ENCODE data around the gene SULT1A2.

DNA sequence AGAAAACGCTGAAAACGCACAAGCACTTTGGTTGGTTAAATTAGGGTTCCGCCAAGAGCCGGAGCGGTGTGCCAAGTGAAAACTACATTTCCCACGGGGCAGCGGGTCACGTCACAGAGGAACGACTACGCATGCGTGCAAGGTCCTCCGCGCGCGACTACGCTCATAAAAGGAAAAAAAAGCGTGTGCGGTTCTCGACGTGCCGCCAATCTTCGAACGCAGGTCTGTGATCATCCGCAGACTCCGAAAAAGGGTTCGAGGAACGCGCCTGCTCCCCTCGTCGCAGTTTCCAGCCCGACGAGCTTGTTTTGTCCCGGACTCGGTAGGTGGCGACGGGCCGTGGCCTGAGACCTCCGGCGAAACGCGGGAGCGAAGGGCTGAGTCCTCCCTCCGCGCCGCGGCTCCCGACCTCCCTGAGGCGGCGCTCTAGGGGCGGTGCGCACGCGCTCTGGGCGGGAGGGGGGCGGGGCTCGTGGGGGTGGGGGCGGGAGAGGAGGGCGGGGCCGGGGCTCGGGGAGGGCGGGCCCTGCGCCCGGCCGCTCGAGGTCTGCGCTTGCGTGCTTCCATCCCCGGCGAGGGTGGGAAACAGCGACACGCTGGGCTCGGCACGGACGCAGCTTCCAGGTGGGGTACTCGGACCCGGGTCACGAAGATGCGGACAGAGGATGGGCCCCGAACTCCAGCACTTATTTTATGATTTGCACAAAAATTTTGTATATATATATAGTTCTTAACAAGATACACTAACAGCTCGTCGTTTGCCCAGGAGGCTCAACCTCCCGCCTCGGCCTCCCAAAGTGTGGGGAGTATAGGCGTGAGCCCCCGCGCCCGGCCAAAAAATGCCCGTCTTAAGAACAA, 42.8 kb downstream of the SULT1A2 start, which contains the start of gene SGF29:
- TF ChIP-seq POLR2AphosphoS5 (IDR thresholded peaks at IDR 0.05; ENCODE audit: low read depth, low read length) (peak; percentile 99), TCF7L2 (IDR thresholded peaks at IDR 0.05; ENCODE audit: low read depth, low read length) (peak; percentile 77), SIN3A (IDR thresholded peaks at IDR 0.05; ENCODE audit: borderline replicate concordance, insufficient read depth, low read depth, low read length) (peak; percentile 69; the same call in 1 of the 2 replicates)
- TF ChIP-seq, protein P1, sequence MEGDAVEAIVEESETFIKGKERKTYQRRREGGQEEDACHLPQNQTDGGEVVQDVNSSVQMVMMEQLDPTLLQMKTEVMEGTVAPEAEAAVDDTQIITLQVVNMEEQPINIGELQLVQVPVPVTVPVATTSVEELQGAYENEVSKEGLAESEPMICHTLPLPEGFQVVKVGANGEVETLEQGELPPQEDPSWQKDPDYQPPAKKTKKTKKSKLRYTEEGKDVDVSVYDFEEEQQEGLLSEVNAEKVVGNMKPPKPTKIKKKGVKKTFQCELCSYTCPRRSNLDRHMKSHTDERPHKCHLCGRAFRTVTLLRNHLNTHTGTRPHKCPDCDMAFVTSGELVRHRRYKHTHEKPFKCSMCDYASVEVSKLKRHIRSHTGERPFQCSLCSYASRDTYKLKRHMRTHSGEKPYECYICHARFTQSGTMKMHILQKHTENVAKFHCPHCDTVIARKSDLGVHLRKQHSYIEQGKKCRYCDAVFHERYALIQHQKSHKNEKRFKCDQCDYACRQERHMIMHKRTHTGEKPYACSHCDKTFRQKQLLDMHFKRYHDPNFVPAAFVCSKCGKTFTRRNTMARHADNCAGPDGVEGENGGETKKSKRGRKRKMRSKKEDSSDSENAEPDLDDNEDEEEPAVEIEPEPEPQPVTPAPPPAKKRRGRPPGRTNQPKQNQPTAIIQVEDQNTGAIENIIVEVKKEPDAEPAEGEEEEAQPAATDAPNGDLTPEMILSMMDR (IDR thresholded peaks at IDR 0.05): peak; percentile 68; the same call in 1 of the 2 replicates
- TF ChIP-seq, protein P2, sequence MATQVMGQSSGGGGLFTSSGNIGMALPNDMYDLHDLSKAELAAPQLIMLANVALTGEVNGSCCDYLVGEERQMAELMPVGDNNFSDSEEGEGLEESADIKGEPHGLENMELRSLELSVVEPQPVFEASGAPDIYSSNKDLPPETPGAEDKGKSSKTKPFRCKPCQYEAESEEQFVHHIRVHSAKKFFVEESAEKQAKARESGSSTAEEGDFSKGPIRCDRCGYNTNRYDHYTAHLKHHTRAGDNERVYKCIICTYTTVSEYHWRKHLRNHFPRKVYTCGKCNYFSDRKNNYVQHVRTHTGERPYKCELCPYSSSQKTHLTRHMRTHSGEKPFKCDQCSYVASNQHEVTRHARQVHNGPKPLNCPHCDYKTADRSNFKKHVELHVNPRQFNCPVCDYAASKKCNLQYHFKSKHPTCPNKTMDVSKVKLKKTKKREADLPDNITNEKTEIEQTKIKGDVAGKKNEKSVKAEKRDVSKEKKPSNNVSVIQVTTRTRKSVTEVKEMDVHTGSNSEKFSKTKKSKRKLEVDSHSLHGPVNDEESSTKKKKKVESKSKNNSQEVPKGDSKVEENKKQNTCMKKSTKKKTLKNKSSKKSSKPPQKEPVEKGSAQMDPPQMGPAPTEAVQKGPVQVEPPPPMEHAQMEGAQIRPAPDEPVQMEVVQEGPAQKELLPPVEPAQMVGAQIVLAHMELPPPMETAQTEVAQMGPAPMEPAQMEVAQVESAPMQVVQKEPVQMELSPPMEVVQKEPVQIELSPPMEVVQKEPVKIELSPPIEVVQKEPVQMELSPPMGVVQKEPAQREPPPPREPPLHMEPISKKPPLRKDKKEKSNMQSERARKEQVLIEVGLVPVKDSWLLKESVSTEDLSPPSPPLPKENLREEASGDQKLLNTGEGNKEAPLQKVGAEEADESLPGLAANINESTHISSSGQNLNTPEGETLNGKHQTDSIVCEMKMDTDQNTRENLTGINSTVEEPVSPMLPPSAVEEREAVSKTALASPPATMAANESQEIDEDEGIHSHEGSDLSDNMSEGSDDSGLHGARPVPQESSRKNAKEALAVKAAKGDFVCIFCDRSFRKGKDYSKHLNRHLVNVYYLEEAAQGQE (IDR thresholded peaks at IDR 0.05; ENCODE audit: insufficient read depth in 1 of 2, low read depth in 2 of 2, low read length in 1 of 2): no peak

Data from Panc1 (cell line).